DND-41 (cell line): ENCODE measurements around the gene NOX5.

Experiments
- EZH2 ChIP-seq: IDR thresholded peaks from 3 replicates; pipeline ENCODE4 v1.6.1; 2012; ENCODE audit warnings: borderline replicate concordance, low read depth, mild to moderate bottlenecking, moderate library complexity, low read length, inconsistent platforms; ENCODE audit not compliant: severe bottlenecking
- TF ChIP-seq, protein P1 (sequence below): IDR thresholded peaks from 2 replicates; pipeline ENCODE4 v1.5.1; 2012; ENCODE audit warnings: borderline replicate concordance, low read length, moderate library complexity, mild to moderate bottlenecking; ENCODE audit not compliant: poor library complexity, severe bottlenecking; ENCODE audit errors: extremely low read depth

DNA sequence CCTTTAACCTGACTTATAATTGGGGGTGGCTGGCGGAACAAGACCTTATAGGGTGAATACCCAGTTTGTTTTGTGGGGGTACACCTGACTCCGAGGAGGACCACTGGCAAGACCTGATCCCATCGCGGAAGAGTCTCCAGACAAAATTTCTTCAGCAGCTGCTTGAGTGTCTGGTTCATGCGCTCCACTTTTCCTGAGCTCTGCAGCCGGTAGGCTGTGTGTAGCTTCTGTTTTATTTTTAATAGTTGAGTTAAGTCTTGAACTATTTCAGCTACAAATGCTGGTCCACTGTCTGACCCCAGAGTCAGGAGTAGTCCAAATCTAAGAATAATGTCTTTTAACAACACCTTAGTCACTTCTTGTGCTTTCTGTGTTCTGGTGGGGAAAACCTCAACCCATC, 21.2 kb upstream of the NOX5 start:
- TF ChIP-seq, protein P1, sequence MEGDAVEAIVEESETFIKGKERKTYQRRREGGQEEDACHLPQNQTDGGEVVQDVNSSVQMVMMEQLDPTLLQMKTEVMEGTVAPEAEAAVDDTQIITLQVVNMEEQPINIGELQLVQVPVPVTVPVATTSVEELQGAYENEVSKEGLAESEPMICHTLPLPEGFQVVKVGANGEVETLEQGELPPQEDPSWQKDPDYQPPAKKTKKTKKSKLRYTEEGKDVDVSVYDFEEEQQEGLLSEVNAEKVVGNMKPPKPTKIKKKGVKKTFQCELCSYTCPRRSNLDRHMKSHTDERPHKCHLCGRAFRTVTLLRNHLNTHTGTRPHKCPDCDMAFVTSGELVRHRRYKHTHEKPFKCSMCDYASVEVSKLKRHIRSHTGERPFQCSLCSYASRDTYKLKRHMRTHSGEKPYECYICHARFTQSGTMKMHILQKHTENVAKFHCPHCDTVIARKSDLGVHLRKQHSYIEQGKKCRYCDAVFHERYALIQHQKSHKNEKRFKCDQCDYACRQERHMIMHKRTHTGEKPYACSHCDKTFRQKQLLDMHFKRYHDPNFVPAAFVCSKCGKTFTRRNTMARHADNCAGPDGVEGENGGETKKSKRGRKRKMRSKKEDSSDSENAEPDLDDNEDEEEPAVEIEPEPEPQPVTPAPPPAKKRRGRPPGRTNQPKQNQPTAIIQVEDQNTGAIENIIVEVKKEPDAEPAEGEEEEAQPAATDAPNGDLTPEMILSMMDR: no peak
- no peak for TF ChIP-seq EZH2
